PC-3 (cell line): ENCODE results near the gene BORCS5. TPM values are rescaled to one million over a fixed set of nuclear protein-coding genes. Genes with fewer than 3 reads are reported as not detected.

Experiments
- ATAC-seq: fragments of 200-7000 bp; cut with Tn5 transposase; 2 replicates; pipeline ENCODE4 v1.9.1; 2020; ENCODE audit warnings: mild to moderate bottlenecking, moderate library complexity
- BruUV-seq: library from RNA; stranded (reverse); fragments of 400-500 nt; replicated peaks from 2 replicates; lab custom pipeline; 2021; lab: Mats Ljungman, UMichigan
- CTCF ChIA-PET: fragments of 300-600 bp; sonication (Branson Sonifier 250); formaldehyde crosslinking; loops from one replicate; lab custom pipeline; 2022; ENCODE audit warnings: antibody characterized with exemption; lab: Charles Lee
- POLR2A ChIA-PET: fragments of 300-600 bp; sonication (Branson Sonifier 250); formaldehyde crosslinking; loops from one replicate; lab custom pipeline; 2022; ENCODE audit warnings: antibody characterized with exemption; ENCODE audit not compliant: unreplicated experiment; lab: Charles Lee
- DNase-seq: peaks from one replicate; pipeline ENCODE4 v3.0.0-alpha.2; 2015
- H2AFZ ChIP-seq: fragments of 300-600 bp; sonication (generic); 2 replicates; pipeline ENCODE4 v1.6.0; 2016; ENCODE audit warnings: antibody characterized with exemption, low read length
- H3F3A ChIP-seq: fragments of 300-600 bp; sonication (generic); one replicate; pipeline ENCODE4 v1.6.0; 2017; ENCODE audit warnings: antibody characterized with exemption, low read length, control low read depth, mild to moderate bottlenecking; ENCODE audit not compliant: unreplicated experiment
- H3K27ac ChIP-seq: fragments of 300-600 bp; sonication (generic); 2 replicates; pipeline ENCODE4 v1.5.1; 2016; ENCODE audit warnings: mild to moderate bottlenecking, low read length
- H3K27me3 ChIP-seq: fragments of 300-600 bp; sonication (generic); 2 replicates; pipeline ENCODE4 v1.6.1; 2016; ENCODE audit warnings: low read length, mixed read lengths
- H3K36me3 ChIP-seq: fragments of 300-600 bp; sonication (generic); 2 replicates; pipeline ENCODE4 v1.6.1; 2016; ENCODE audit warnings: low read depth, mixed run types, low read length, mixed read lengths
- H3K4me1 ChIP-seq: fragments of 300-600 bp; sonication (generic); 2 replicates; pipeline ENCODE4 v1.5.1; 2016; ENCODE audit warnings: low read length; ENCODE audit not compliant: insufficient read depth
- H3K4me2 ChIP-seq: fragments of 300-600 bp; sonication (generic); 2 replicates; pipeline ENCODE4 v1.6.0; 2016; ENCODE audit warnings: low read length
- H3K4me3 ChIP-seq: fragments of 300-600 bp; sonication (generic); 2 replicates; pipeline ENCODE4 v1.5.1; 2016; ENCODE audit warnings: mild to moderate bottlenecking, low read length, mixed read lengths
- H3K79me2 ChIP-seq: fragments of 300-600 bp; sonication (generic); 2 replicates; pipeline ENCODE4 v1.6.1; 2017; ENCODE audit warnings: low read length, mixed read lengths
- H3K9ac ChIP-seq: fragments of 300-600 bp; sonication (generic); 2 replicates; pipeline ENCODE4 v1.6.0; 2016; ENCODE audit warnings: mild to moderate bottlenecking, low read length
- H3K9me2 ChIP-seq: fragments of 300-600 bp; sonication (generic); replicated peaks from 2 replicates; pipeline ENCODE4 v1.6.1; 2016; ENCODE audit warnings: mixed run types, low read length, mixed read lengths
- H3K9me3 ChIP-seq: fragments of 300-600 bp; sonication (generic); 2 replicates; pipeline ENCODE4 v1.6.1; 2016; ENCODE audit warnings: low read length, mixed read lengths
- H4K20me1 ChIP-seq: fragments of 300-600 bp; sonication (generic); 2 replicates; pipeline ENCODE4 v1.6.1; 2016; ENCODE audit warnings: low read length, mixed read lengths
- CTCF ChIP-seq: fragments of 300-600 bp; sonication (generic); conservative IDR thresholded peaks from 2 replicates; pipeline ENCODE4 v1.5.1; 2017; ENCODE audit warnings: antibody characterized with exemption, low read depth, mild to moderate bottlenecking, low read length
- EZH2 ChIP-seq: fragments of 300-600 bp; sonication (generic); IDR thresholded peaks from one replicate; pipeline ENCODE4 v1.6.1; 2017; ENCODE audit warnings: antibody characterized with exemption, mild to moderate bottlenecking, low read length; ENCODE audit not compliant: unreplicated experiment
- EZH2phosphoT487 ChIP-seq: fragments of 300-600 bp; sonication (generic); IDR thresholded peaks from 2 replicates; pipeline ENCODE4 v1.6.1; 2018; ENCODE audit warnings: mild to moderate bottlenecking, antibody characterized with exemption, low read length, borderline replicate concordance
- intact Hi-C: fragments of 100-400 bp; cut with micrococcal nuclease; formaldehyde crosslinking; loops from 2 replicates; pipeline ENCODE4 v1.9.0; 2023
- total RNA-seq: library from RNA; depleted of rRNA; stranded (reverse); fragments of >200 nt; gene quantifications from 2 replicates; pipeline ENCODE4 v1.2.3, GENCODE V29; 2014

BORCS5 gene
- total RNA-seq, 1 experiment from 2014 or later, result 2.3 TPM

GRCh38 chr12:12425001-12425400 is 68.1 kb downstream of the BORCS5 start:
- CTCF ChIA-PET, result no interaction called here
- no peak overlapping the region for H3K4me2 ChIP-seq
- no peaks in the 10 kb centered on the region for H3F3A ChIP-seq
- no peak overlapping the region for H2AFZ ChIP-seq
- POLR2A ChIA-PET, result no interaction called here
- no peaks in the 10 kb centered on the region for H3K79me2 ChIP-seq
- BruUV-seq, result no TSS peak
- ATAC-seq (no peak), DNase-seq (no peak)
- no peaks in the 10 kb centered on the region for H3K9me2 ChIP-seq
- no peaks in the 10 kb centered on the region for H3K9me3 ChIP-seq
- H3K9ac ChIP-seq, result no peak overlapping the region
- H3K36me3 ChIP-seq, result peaks cover 5% of the 10 kb centered on the region; the same call in 1 of the 2 replicates
- H4K20me1 ChIP-seq, result no peaks in the 10 kb centered on the region
- intact Hi-C loops, result no loop called here
- no peak overlapping the region for H3K27ac ChIP-seq
- H3K27me3 ChIP-seq, result no peaks in the 10 kb centered on the region
- H3K4me3 ChIP-seq, result no peak overlapping the region
- no peak for TF ChIP-seq EZH2phosphoT487
- TF ChIP-seq EZH2, result no peak
- no peak for TF ChIP-seq CTCF
- peaks cover 18% of the 10 kb centered on the region for H3K4me1 ChIP-seq

DNA sequence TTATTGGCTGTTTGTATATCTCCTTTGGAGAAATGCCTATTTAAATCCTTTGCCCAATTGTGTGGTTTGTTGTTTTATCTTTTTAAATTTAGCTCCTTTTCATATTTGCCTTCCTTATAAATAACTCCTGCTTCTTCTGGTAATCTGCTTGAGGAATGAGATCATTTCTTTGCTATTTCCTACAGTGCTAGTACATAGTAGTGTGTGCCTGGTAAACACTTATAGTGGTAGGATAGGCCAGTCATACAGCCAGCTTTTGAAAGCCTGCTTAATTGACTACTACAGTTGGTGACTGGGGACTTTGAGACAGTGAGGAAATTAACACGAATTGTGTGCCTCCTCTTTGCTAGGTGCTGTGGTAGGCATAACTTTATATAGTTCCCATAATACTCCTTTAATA is 68.7 kb downstream of the BORCS5 start:
- BruUV-seq, result no TSS peak
- Histone ChIP-seq H3K9me3 (no peaks in the 10 kb centered on the region), H3F3A (no peaks in the 10 kb centered on the region), H3K36me3 (peaks cover 5% of the 10 kb centered on the region; the same call in 1 of the 2 replicates), H3K9ac (no peak overlapping the region), H3K79me2 (no peaks in the 10 kb centered on the region), H3K4me2 (no peak overlapping the region), H2AFZ (no peak overlapping the region), H3K4me1 (peaks cover 20% of the 10 kb centered on the region), H3K27me3 (no peaks in the 10 kb centered on the region), H4K20me1 (no peaks in the 10 kb centered on the region), H3K9me2 (no peaks in the 10 kb centered on the region), H3K27ac (no peak overlapping the region), H3K4me3 (no peak overlapping the region)
- POLR2A ChIA-PET, result no interaction called here
- CTCF ChIA-PET, result no interaction called here
- DNase-seq, result no peak
- intact Hi-C loops, result no loop called here
- no peak for TF ChIP-seq EZH2phosphoT487
- TF ChIP-seq EZH2, result no peak
- no peak for TF ChIP-seq CTCF
- ATAC-seq, result no peak

GRCh38 chr12:12427568-12427967 is 70.7 kb downstream of the BORCS5 start:
- Histone ChIP-seq H3F3A (no peaks in the 10 kb centered on the region), H3K4me3 (no peak overlapping the region), H3K9me2 (no peaks in the 10 kb centered on the region), H3K27me3 (no peaks in the 10 kb centered on the region), H3K27ac (no peak overlapping the region), H2AFZ (no peak overlapping the region), H4K20me1 (no peaks in the 10 kb centered on the region), H3K36me3 (peaks cover 5% of the 10 kb centered on the region; the same call in 1 of the 2 replicates), H3K4me2 (no peak overlapping the region), H3K4me1 (peaks cover 35% of the 10 kb centered on the region), H3K9ac (no peak overlapping the region), H3K79me2 (no peaks in the 10 kb centered on the region), H3K9me3 (no peaks in the 10 kb centered on the region)
- no peak for ATAC-seq
- ChIA-PET CTCF (no interaction called here), POLR2A (no interaction called here)
- no peak for TF ChIP-seq CTCF
- no peak for TF ChIP-seq EZH2
- TF ChIP-seq EZH2phosphoT487, result no peak
- intact Hi-C loops, result no loop called here
- BruUV-seq, result no TSS peak
- DNase-seq, result no peak
